ENCODE data around the gene MPP2.

MPP2 gene

DNA sequence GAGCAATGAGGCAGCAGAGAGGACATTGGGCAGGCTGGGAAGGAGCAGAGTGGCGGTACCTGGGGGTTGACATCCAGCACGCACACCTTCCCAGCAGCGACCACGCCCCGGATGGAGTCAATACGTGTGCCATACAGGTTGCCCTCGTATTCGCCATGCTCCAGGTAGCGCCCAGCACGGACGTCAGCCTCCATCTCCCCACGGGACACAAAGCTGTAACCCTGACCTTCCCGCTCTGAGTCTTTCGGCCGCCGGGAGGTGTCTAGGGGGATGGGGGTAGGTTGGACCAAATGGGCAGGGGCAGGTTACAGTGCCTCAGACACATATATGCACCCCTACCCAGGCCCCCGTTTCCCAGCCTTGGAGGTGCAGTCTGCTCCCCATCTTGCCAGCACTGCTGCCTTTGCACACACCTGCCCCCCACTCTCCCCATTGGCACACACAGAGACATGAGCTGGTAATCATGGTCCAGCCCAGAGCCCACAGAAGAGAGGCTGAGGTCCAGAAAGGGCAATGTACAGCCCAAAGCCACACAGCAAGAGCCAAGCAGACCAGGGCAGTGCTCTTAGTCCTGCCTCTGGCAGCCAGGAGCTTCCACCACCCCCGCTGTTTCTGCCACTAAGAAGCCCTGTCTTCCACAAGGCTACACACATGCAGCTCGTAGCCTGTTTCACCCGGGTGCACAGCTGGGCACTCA, 27.5 kb downstream of the MPP2 start:
- FAIRE-seq (no peak), DNase-seq (ENCODE audit: insufficient read length, low spot score) (no peak)
- TF ChIP-seq, protein P1, sequence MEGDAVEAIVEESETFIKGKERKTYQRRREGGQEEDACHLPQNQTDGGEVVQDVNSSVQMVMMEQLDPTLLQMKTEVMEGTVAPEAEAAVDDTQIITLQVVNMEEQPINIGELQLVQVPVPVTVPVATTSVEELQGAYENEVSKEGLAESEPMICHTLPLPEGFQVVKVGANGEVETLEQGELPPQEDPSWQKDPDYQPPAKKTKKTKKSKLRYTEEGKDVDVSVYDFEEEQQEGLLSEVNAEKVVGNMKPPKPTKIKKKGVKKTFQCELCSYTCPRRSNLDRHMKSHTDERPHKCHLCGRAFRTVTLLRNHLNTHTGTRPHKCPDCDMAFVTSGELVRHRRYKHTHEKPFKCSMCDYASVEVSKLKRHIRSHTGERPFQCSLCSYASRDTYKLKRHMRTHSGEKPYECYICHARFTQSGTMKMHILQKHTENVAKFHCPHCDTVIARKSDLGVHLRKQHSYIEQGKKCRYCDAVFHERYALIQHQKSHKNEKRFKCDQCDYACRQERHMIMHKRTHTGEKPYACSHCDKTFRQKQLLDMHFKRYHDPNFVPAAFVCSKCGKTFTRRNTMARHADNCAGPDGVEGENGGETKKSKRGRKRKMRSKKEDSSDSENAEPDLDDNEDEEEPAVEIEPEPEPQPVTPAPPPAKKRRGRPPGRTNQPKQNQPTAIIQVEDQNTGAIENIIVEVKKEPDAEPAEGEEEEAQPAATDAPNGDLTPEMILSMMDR (IDR thresholded peaks at IDR 0.05; ENCODE audit: insufficient read depth, missing control alignments) = no peak

DNA sequence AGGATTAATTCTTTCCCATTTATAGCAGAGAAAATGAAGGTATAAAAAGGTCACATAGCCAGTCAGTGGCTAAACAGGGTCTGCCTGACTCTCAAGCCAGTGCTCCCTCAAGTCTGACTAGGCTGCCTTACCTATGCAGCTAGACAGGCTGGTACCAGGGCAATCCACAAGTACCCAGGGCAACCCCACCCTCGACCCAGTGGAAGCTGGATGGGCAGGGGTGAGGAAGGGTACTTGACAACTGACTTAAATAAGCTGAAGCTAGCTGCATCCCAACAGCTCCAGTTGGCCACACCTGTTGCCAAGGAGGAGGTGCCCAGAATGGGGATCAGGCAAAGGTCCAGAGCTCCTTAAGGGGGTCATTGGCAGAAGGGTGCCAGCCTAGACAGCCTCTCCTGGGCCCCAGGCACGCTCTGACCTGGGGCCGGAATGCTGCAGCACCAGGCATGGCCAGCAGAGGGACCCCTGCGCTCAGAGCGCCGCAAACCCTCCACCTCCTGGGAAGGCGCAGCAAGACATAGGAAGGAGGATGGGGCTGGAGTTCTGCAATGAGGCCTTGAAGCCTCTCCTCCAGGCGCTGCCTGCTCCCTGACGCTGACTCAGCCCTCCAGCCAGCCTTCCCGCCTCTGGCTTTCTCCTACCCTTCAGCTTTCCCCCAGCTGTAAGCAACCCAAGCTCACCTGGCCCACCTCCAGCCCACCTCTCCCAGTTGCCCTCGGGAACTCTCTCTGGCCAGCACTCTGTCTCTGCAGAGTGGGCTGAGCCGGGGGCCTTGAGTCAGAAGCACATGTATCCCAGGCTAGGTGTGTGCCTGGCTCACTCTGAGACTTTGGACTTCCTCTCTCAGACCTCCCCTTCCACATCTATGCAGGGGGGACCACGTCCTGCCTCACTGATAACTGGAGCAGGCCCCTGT, 28.8 kb downstream of the MPP2 start:
- DNase-seq (ENCODE audit: insufficient read length, low spot score) (peak; percentile 94), FAIRE-seq (no peak)
- TF ChIP-seq, protein P1 (IDR thresholded peaks at IDR 0.05; ENCODE audit: insufficient read depth, missing control alignments) = peak; percentile 94

DNA sequence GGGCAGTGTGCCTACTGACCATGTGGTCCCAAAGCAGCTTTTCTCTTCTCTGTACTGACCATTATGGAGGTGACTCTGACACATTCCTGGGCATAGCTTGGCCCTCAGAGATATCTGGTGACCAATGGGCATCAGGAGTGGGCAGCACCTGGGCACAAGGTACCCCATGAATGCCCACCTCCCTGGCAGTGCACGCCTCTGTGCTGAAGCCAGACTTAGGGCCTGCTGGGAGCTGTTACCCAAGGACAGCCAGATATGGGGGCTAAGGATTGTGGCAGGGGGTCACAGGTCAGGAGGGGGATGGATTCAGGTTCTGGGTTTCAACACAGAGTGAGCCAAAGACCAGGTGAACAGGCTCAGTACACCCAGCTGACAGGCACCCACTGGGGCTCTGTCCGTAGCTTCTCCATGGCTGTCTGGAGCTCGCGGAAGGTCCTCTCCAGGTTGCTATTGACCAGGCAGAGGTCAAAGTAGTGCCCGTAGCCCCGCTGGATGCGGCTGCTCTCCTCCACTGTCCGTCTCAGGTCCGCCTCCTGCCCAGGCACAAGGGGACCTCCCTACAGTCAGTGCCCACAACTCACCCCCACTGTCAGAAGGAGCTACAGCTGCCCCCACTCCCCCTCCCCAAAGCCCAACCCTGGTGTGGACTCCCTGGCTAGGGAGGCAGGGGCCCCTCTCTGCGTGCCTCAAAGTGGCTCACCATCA, 29.7 kb downstream of the MPP2 start:
- DNase-seq (ENCODE audit: insufficient read length, low spot score) (no peak), FAIRE-seq (no peak)
- TF ChIP-seq, protein P1 (IDR thresholded peaks at IDR 0.05; ENCODE audit: insufficient read depth, missing control alignments) = no peak

DNA sequence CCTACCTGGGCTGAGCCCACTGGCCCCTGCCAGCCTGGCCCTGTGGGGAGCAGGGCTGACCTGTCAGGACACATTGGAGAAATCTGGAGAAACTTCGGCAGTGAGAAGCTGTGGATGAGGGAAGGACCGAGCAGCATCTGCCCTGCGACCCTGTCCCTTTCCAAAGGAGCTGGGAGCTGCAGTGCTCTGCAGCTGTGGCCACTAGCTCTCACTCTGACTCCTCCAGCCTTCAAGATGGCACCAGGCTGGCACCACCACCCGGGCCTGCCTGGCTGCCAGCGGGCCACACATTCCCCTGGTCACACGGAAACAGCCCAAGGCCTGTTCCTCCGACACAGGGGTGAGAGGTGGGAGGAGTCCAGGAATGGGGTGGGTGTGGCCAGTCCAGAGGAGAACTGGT, 30.3 kb downstream of the MPP2 start:
- TF ChIP-seq, protein P1 (IDR thresholded peaks at IDR 0.05; ENCODE audit: insufficient read depth, missing control alignments) = no peak
- FAIRE-seq (no peak), DNase-seq (ENCODE audit: insufficient read length, low spot score) (no peak)

DNA sequence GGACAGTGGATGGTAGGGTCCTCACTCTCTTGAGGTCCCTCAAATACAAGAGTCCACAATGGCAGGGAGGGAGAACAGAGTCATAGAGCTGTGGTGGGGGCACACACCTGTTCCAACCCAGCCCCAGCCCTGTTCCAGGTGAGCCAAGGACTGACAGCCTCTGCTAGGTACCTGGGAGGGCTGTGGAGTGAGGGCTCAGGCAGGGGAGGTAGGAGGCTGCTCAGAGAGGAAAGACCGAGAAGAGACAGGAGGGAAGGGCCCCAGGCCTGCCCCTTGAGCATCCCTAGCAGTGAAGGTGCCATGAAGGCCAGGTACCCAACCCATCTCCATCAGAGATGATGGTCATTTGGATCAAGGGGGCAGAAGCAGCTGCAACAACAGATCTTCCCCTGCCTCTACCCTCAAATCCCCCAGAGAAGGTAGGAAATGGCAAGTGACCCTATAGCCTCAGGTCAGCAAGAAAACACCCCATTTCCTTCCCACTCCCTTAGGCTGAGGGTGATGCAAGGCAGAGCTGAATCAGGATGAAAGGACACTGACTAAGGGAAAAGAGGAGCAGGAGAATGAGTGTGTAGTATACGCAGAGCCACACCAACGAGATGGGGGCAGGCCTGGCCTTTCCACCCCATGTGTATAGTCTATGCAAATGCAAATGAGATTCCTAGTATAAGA, 31.7 kb downstream of the MPP2 start:
- FAIRE-seq (no peak), DNase-seq (ENCODE audit: insufficient read length, low spot score) (no peak)
- TF ChIP-seq, protein P1 (IDR thresholded peaks at IDR 0.05; ENCODE audit: insufficient read depth, missing control alignments) = no peak

DNA sequence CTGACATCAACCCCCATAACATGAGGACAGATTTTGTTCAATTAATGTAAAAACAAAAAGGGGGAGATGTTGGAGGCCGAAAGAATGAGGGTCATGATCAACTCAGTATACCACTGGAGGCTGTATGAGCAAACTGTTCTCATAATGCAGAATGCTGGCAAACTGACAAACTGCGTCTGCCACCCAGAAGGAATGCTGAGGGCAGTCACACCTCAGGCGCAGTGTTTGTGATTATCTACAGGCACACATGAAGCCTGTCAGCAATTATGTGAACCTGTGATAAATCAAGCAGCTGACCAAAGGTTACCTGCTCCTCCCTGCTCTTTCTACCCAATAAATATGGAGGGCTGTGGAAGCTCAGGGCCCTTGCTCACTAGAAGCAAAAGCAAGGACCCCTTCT, 33.0 kb downstream of the MPP2 start:
- TF ChIP-seq, protein P1 (IDR thresholded peaks at IDR 0.05; ENCODE audit: insufficient read depth, missing control alignments) = no peak
- FAIRE-seq (no peak), DNase-seq (ENCODE audit: insufficient read length, low spot score) (no peak)

All from D721Med (cell line).